Measurements from ENCODE around the gene L1CAM. TPM values are rescaled to one million over a fixed set of nuclear protein-coding genes. Genes with fewer than 3 reads are reported as not detected.

L1CAM gene
- total and polyA plus RNA-seq, 2 of the 8 experiments (the other 6 are each of a cell fraction or from before 2014, with no cell fraction given), result 11.0 to 43.0 TPM

DNA sequence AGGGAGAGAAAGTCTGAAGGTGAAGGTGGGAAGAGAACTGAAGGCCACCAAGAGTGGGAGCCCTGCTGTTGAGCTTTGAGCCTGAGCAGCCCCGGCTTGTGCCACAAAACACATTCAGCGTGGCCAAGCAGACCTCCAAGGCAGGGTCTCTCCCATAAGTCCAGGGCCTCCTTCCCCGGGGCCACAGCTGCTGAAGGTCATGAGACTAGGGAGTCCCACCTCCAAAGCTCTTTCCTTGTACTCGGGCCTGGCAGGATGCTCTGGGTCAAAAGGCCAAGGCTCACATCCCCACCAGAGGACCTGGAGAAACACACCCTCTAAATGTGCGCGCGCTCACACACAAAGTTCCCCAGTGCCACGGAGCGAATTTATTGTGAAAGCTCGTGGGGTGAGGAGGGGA is 43.6 kb upstream of the L1CAM start (continued):
- no peak for TF ChIP-seq CHD7 (IDR thresholded peaks at IDR 0.05; ENCODE audit: insufficient replicate concordance, low read length)
- no peak for TF ChIP-seq SIX5 (IDR thresholded peaks at IDR 0.05; ENCODE audit: low read depth, low read length)
- TF ChIP-seq CTBP2 (IDR thresholded peaks at IDR 0.05; ENCODE audit: borderline replicate concordance, insufficient read depth, insufficient read length, low read length), result no peak
- TF ChIP-seq SP1 (IDR thresholded peaks at IDR 0.05; ENCODE audit: low read depth, low read length), result no peak
- TF ChIP-seq NANOG (IDR thresholded peaks at IDR 0.05; ENCODE audit: insufficient read depth, low read depth, low read length, poor library complexity, severe bottlenecking), result no peak
- TF ChIP-seq EGR1 (IDR thresholded peaks at IDR 0.05; ENCODE audit: borderline replicate concordance, low read depth, low read length), result no peak
- TF ChIP-seq, protein P1, sequence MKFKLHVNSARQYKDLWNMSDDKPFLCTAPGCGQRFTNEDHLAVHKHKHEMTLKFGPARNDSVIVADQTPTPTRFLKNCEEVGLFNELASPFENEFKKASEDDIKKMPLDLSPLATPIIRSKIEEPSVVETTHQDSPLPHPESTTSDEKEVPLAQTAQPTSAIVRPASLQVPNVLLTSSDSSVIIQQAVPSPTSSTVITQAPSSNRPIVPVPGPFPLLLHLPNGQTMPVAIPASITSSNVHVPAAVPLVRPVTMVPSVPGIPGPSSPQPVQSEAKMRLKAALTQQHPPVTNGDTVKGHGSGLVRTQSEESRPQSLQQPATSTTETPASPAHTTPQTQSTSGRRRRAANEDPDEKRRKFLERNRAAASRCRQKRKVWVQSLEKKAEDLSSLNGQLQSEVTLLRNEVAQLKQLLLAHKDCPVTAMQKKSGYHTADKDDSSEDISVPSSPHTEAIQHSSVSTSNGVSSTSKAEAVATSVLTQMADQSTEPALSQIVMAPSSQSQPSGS (IDR thresholded peaks at IDR 0.05; ENCODE audit: low read length), result no peak
- TF ChIP-seq E2F6 (IDR thresholded peaks at IDR 0.05), result no peak
- TF ChIP-seq EZH2 (IDR thresholded peaks at IDR 0.05; ENCODE audit: low read depth, low read length, severe bottlenecking), result no peak
